Measurements from ENCODE around the gene MIER3.

- TF ChIP-seq CTCF (IDR thresholded peaks at IDR 0.05; ENCODE audit: insufficient read depth, low read depth, low read length), result no peak
- TF ChIP-seq EZH2 (IDR thresholded peaks at IDR 0.05; ENCODE audit: insufficient read depth, low read length), result no peak
Observed at GRCh38 chr5:56950626-56951125, 1.2 kb downstream of the MIER3 start.
